Measurements from ENCODE around the gene PVALEF. TPM values are rescaled to one million over a fixed set of nuclear protein-coding genes. Genes with fewer than 3 reads are reported as not detected.

PVALEF gene
- total RNA-seq, 1 experiment from 2014 or later = not detected

GRCh38 chr17:81183807-81184206 lies 18.5 kb downstream of the PVALEF start:
- H3K27ac Mint-ChIP-seq = no peak overlapping the region
- no peak overlapping the region for H3K4ac ChIP-seq (ENCODE audit: low read depth, low read length)
- no peak overlapping the region for H3K14ac ChIP-seq (ENCODE audit: insufficient read depth, low read length)
- H3K4me1 Mint-ChIP-seq = peaks cover 2 to 4% of the 10 kb centered on the region in 2 experiments; a peak in 1 of 4 replicates
- H4K20me1 ChIP-seq (ENCODE audit: control insufficient read depth, insufficient read depth, insufficient read length) = no peaks in the 10 kb centered on the region
- no peaks in the 10 kb centered on the region for H3K23me2 ChIP-seq (ENCODE audit: insufficient read length, low read depth, low read length, poor library complexity, severe bottlenecking)
- WGBS (ENCODE audit: extremely low coverage, insufficient read length, low lambda C conversion rate) = no CpG with 5 or more reads among the region's 11 CpGs
- H4K91ac ChIP-seq (ENCODE audit: insufficient read length, low read depth, low read length) = no peak overlapping the region
- H2BK15ac ChIP-seq (ENCODE audit: low read depth, low read length) = no peak overlapping the region
- no peak overlapping the region for H3K4me2 ChIP-seq (ENCODE audit: insufficient read depth, insufficient read length, low read length)
- no peak overlapping the region for H3K4me3 Mint-ChIP-seq
- H3K27me3 ChIP-seq (ENCODE audit: insufficient read depth, low read length) = no peaks in the 10 kb centered on the region
- H2AFZ ChIP-seq (ENCODE audit: low read length) = no peak overlapping the region
- no peak overlapping the region for H2BK120ac ChIP-seq (ENCODE audit: low read depth, low read length, poor library complexity, severe bottlenecking)
- H3K9me3 ChIP-seq (ENCODE audit: control insufficient read depth, low read depth, low read length) = no peaks in the 10 kb centered on the region
- no peak overlapping the region for H3K18ac ChIP-seq (ENCODE audit: insufficient read length, low read depth, low read length)
- no peak overlapping the region for H4K8ac ChIP-seq (replicated peaks; ENCODE audit: insufficient read length, low read depth, low read length)
- no peaks in the 10 kb centered on the region for H3K79me2 ChIP-seq (ENCODE audit: insufficient read depth, low read length)
- H3K9ac ChIP-seq (ENCODE audit: extremely low read depth, insufficient read length, low read length) = no peak overlapping the region
- H3K56ac ChIP-seq (ENCODE audit: insufficient read length, low read depth, low read length) = no peak overlapping the region
- peaks cover 0 to 3% (median under 1%) of the 10 kb centered on the region in 3 experiments; a peak in 2 of 7 replicates for H3K36me3 Mint-ChIP-seq (ENCODE audit: insufficient read depth in 1 of 3, low read depth in 3 of 3)
- no peaks in the 10 kb centered on the region for H3K4me1 ChIP-seq (ENCODE audit: insufficient read depth, low read length)
- DNase-seq = no peak
- no peak for TF ChIP-seq CTCF (conservative IDR thresholded peaks at IDR 0.05)
- H2BK5ac ChIP-seq (ENCODE audit: insufficient read length, low read length) = no peak overlapping the region
- H3K23ac ChIP-seq (ENCODE audit: insufficient read length, low read depth, low read length) = no peak overlapping the region
- no peak overlapping the region for H2BK12ac ChIP-seq (ENCODE audit: insufficient read length, low read depth, low read length)
- H3K27ac ChIP-seq (ENCODE audit: insufficient read length, low read depth, low read length) = no peak overlapping the region
- no peaks in the 10 kb centered on the region for H3K27me3 Mint-ChIP-seq (ENCODE audit: low read depth)
- no peak overlapping the region for H4K5ac ChIP-seq (ENCODE audit: insufficient read length, low read depth, low read length)
- no peak overlapping the region for H2BK20ac ChIP-seq (ENCODE audit: low read depth, low read length, poor library complexity, severe bottlenecking)
- H3T11ph ChIP-seq (ENCODE audit: low read length) = no peak overlapping the region
- no peak overlapping the region for H2AK5ac ChIP-seq (ENCODE audit: insufficient read length, low read length)
- no peaks in the 10 kb centered on the region for H3K9me3 Mint-ChIP-seq
- H3K79me1 ChIP-seq (ENCODE audit: insufficient read depth, low read depth, low read length, poor library complexity, severe bottlenecking) = no peaks in the 10 kb centered on the region

Measured in H9 (cell line).